HG02970 (cell line): Measurements from ENCODE around the gene B4GALNT3.

Source experiments
- ATAC-seq: cut with Tn5 transposase; IDR thresholded peaks from one replicate; pipeline ENCODE4 v1.9.1; 2021; ENCODE audit warnings: mild to moderate bottlenecking, moderate library complexity, moderate number of reproducible peaks; ENCODE audit not compliant: unreplicated experiment, low FRiP score

B4GALNT3 gene

GRCh38 chr12:586318-587071 is 126.8 kb downstream of the B4GALNT3 start:
- ATAC-seq, result no peak

GRCh38 chr12:587132-588023 is 127.6 kb downstream of the B4GALNT3 start:
- no peak for ATAC-seq

GRCh38 chr12:588024-588322 is 128.2 kb downstream of the B4GALNT3 start:
- no peak for ATAC-seq

- ATAC-seq, result no peak
Observed at GRCh38 chr12:588646-589045, 128.9 kb downstream of the B4GALNT3 start.

- no peak for ATAC-seq
Observed at GRCh38 chr12:590206-590750, 130.5 kb downstream of the B4GALNT3 start.

GRCh38 chr12:591167-592023 is 131.7 kb downstream of the B4GALNT3 start:
- ATAC-seq, result no peak

GRCh38 chr12:592024-592505 is 132.3 kb downstream of the B4GALNT3 start:
- no peak for ATAC-seq

GRCh38 chr12:593396-594270 is 133.9 kb downstream of the B4GALNT3 start:
- ATAC-seq, result no peak

- ATAC-seq, result no peak
Observed at GRCh38 chr12:597926-598568, 138.3 kb downstream of the B4GALNT3 start.

GRCh38 chr12:599756-600155 is 140.0 kb downstream of the B4GALNT3 start:
- no peak for ATAC-seq

GRCh38 chr12:601976-602699 is 142.4 kb downstream of the B4GALNT3 start:
- ATAC-seq, result no peak

- ATAC-seq, result no peak
Observed at GRCh38 chr12:602700-603068, 142.9 kb downstream of the B4GALNT3 start.

- ATAC-seq, result no peak
Observed at GRCh38 chr12:604956-605355, 145.2 kb downstream of the B4GALNT3 start.

- no peak for ATAC-seq
Observed at GRCh38 chr12:607541-608001, 147.8 kb downstream of the B4GALNT3 start.

- no peak for ATAC-seq
Observed at GRCh38 chr12:608413-608812, 148.7 kb downstream of the B4GALNT3 start.

GRCh38 chr12:608921-609320 is 149.2 kb downstream of the B4GALNT3 start:
- ATAC-seq, result no peak

GRCh38 chr12:611721-612120 is 152.0 kb downstream of the B4GALNT3 start:
- ATAC-seq, result no peak

- ATAC-seq, result no peak
Observed at GRCh38 chr12:612293-612692, 152.6 kb downstream of the B4GALNT3 start.
